Smooth muscle cell of the brain vasculature (primary cell): Measurements from ENCODE around the gene ADH7.
"Not testable (repeated sequence)": the region's sequence is repeated elsewhere in the genome, so short reads cannot be mapped to it uniquely, and the experiment has no call there.

ENCODE experiments used
- DNase-seq: peaks from one replicate; pipeline ENCODE4 v3.0.0-alpha.2; 2012; ENCODE audit warnings: low read depth, low spot score

ADH7 gene

GRCh38 chr4:99415762-99416161 is 19.4 kb downstream of the ADH7 start:
- not testable (repeated sequence) for DNase-seq

- not testable (repeated sequence) for DNase-seq
Measured at GRCh38 chr4:99414902-99415301, 20.2 kb downstream of the ADH7 start.

GRCh38 chr4:99414401-99414800 is 20.7 kb downstream of the ADH7 start:
- no peak for DNase-seq

GRCh38 chr4:99413140-99413539 is 22.0 kb downstream of the ADH7 start:
- no peak for DNase-seq

- DNase-seq, result no peak
Measured at GRCh38 chr4:99411041-99411440, 24.1 kb downstream of the ADH7 start.

- no peak for DNase-seq
Measured at GRCh38 chr4:99410075-99410474, 25.1 kb downstream of the ADH7 start.

- no peak for DNase-seq
Measured at GRCh38 chr4:99408346-99408745, 26.8 kb downstream of the ADH7 start.

GRCh38 chr4:99405433-99406115 is 29.6 kb downstream of the ADH7 start:
- peak; percentile 51 for DNase-seq

GRCh38 chr4:99404595-99405287 is 30.4 kb downstream of the ADH7 start:
- no peak for DNase-seq

GRCh38 chr4:99403380-99404184 is 31.6 kb downstream of the ADH7 start:
- DNase-seq, result no peak

GRCh38 chr4:99402765-99403164 is 32.4 kb downstream of the ADH7 start:
- DNase-seq, result no peak

GRCh38 chr4:99400831-99401230 is 34.3 kb downstream of the ADH7 start:
- DNase-seq, result no peak

- DNase-seq, result no peak
Measured at GRCh38 chr4:99399017-99399416, 36.1 kb downstream of the ADH7 start.

- DNase-seq, result no peak
Measured at GRCh38 chr4:99395595-99396364, 39.4 kb downstream of the ADH7 start.

- DNase-seq, result no peak
Measured at GRCh38 chr4:99394896-99395295, 40.2 kb downstream of the ADH7 start.

GRCh38 chr4:99390055-99390454 is 45.1 kb downstream of the ADH7 start:
- no peak for DNase-seq

GRCh38 chr4:99389606-99390005 is 45.5 kb downstream of the ADH7 start:
- DNase-seq, result no peak

- DNase-seq, result no peak
Measured at GRCh38 chr4:99383833-99384392, 51.2 kb downstream of the ADH7 start.

GRCh38 chr4:99383399-99383798 is 51.7 kb downstream of the ADH7 start:
- DNase-seq, result no peak

- no peak for DNase-seq
Measured at GRCh38 chr4:99382745-99383360, 52.3 kb downstream of the ADH7 start.

GRCh38 chr4:99381588-99382175 is 53.5 kb downstream of the ADH7 start:
- DNase-seq, result no peak
